WERI-Rb-1 (cell line): ENCODE data around the gene STRBP.

Experiments
- DNase-seq: peaks from one replicate; pipeline ENCODE4 v3.0.0-alpha.2; 2020
- H3K27ac ChIP-seq: fragments of 250-450 bp; sonication (Bioruptor Pico); 2 replicates; pipeline ENCODE4 v1.5.1; 2020; ENCODE audit warnings: mild to moderate bottlenecking, moderate library complexity
- H3K27me3 ChIP-seq: fragments of 250-450 bp; sonication (Bioruptor Pico); 2 replicates; pipeline ENCODE4 v1.5.1; 2021; ENCODE audit warnings: mild to moderate bottlenecking, low read depth, moderate library complexity; ENCODE audit not compliant: insufficient read depth, severe bottlenecking
- H3K36me3 ChIP-seq: fragments of 250-450 bp; sonication (Bioruptor Pico); 2 replicates; pipeline ENCODE4 v1.5.1; 2020; ENCODE audit warnings: mild to moderate bottlenecking, moderate library complexity
- H3K4me3 ChIP-seq: 2 replicates; pipeline ENCODE4 v1.5.1; 2011; ENCODE audit warnings: low read depth, mild to moderate bottlenecking, control low read depth, low read length
- H3K9me3 ChIP-seq: fragments of 250-450 bp; sonication (Bioruptor Pico); 2 replicates; pipeline ENCODE4 v1.5.1; 2021; ENCODE audit warnings: mild to moderate bottlenecking, moderate library complexity; ENCODE audit not compliant: severe bottlenecking
- TF ChIP-seq, protein P1 (sequence below): IDR thresholded peaks from 2 replicates; pipeline ENCODE4 v1.5.1; 2011; ENCODE audit warnings: low read depth, mild to moderate bottlenecking, control low read depth, inconsistent platforms, low read length

STRBP gene

DNA sequence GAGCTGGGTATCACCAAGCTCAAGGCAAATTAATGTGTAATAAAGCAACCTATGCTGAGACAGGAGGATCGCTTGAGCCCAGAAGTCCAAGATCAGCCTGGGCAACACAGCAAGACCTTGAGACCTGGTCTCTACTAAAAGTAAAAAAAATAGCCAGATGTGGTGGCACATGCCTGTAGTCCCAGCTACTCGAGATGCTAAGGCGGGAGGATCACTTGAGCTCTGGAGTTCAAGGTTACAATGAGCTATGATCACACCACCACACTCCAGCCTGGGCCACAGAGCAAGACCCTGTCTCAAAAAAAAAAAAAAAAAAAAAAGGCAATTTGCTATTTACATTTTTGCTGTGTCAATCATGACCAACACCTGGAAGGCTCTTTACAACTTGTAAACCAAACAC, 5.2 kb downstream of the STRBP start:
- TF ChIP-seq, protein P1, sequence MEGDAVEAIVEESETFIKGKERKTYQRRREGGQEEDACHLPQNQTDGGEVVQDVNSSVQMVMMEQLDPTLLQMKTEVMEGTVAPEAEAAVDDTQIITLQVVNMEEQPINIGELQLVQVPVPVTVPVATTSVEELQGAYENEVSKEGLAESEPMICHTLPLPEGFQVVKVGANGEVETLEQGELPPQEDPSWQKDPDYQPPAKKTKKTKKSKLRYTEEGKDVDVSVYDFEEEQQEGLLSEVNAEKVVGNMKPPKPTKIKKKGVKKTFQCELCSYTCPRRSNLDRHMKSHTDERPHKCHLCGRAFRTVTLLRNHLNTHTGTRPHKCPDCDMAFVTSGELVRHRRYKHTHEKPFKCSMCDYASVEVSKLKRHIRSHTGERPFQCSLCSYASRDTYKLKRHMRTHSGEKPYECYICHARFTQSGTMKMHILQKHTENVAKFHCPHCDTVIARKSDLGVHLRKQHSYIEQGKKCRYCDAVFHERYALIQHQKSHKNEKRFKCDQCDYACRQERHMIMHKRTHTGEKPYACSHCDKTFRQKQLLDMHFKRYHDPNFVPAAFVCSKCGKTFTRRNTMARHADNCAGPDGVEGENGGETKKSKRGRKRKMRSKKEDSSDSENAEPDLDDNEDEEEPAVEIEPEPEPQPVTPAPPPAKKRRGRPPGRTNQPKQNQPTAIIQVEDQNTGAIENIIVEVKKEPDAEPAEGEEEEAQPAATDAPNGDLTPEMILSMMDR = no peak
- DNase-seq = no peak
- Histone ChIP-seq H3K9me3 (no peaks in the 10 kb centered on the region), H3K27ac (no peak overlapping the region), H3K27me3 (no peaks in the 10 kb centered on the region), H3K36me3 (no peaks in the 10 kb centered on the region), H3K4me3 (no peak overlapping the region)

DNA sequence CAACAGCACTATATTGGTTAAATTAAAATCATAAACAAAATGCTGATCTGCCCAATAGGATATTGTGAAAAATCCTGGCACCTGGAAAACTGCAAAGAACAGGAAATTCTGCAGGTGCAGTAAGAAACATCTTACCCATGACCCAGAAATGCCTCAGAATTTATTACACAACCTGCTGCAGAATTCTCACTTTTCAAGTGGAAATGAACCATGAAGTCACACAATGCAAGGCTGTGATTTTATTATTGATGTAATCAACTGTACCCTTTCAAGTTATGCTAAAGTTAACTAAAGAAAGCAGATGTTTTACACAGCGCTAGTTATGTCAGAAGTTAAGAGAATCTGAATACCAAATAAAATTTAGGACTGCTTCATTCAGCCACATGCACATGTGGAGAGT, 6.0 kb downstream of the STRBP start:
- Histone ChIP-seq H3K4me3 (no peak overlapping the region), H3K36me3 (no peaks in the 10 kb centered on the region), H3K27ac (no peak overlapping the region), H3K27me3 (no peaks in the 10 kb centered on the region), H3K9me3 (no peaks in the 10 kb centered on the region)
- TF ChIP-seq, protein P1 = no peak
- no peak for DNase-seq

DNA sequence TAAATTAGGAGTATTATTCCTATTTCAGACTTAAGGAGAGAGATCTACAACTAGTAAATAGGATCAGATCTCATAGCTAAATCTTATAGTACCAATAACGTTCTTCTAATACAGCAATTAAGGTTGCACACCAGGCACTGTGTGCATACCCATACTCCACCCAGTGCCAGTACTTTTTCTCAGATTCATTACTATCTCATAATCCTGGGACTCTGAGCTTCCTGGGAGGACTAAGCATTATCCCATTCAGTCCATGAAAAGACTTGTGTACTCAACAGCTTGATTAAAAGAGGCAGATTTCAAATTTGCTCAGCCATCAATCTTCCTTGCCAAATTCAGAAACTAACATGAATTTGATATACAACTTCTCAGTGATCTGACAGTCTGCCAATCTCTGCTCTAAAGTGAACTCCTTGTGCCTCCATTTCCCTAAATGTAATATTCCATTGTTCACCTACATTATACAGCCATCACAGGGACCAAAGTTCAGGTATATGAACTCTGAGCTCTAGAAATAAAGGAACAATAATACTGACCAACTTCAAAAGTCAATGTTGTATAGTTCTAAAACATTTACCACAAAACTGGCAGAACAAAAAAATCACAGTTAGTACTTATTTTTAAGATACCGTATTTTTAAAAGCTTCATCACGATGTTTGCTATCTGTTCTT, 7.2 kb downstream of the STRBP start:
- H3K36me3 ChIP-seq = no peaks in the 10 kb centered on the region
- TF ChIP-seq, protein P1 = no peak
- H3K27ac ChIP-seq = no peak overlapping the region

DNA sequence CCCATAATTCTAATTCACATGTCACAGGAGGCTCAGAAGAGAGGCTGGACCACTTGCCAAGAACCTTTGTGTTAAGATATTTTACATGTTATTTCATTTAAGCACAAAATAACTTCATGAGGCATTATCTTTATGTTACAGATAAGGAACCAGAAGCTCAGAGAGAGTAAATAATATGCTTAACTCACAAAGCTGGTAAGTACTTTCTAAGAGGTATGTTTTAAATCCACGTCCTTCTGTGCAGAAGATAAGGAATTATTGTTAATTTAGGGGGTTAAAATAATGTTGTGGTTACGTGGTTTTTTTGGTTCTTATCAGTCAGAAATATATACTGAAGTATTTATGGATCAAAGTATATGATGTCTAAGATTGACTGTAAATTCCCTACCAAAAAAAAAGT, 8.0 kb downstream of the STRBP start:
- no peaks in the 10 kb centered on the region for H3K9me3 ChIP-seq
- H3K4me3 ChIP-seq = no peak overlapping the region
- no peak overlapping the region for H3K27ac ChIP-seq
- no peaks in the 10 kb centered on the region; the same call in 1 of the 2 replicates for H3K36me3 ChIP-seq
- TF ChIP-seq, protein P1 = no peak
- no peak for DNase-seq
- no peaks in the 10 kb centered on the region for H3K27me3 ChIP-seq

More for the DNA sequence above, 7.2 kb downstream of the STRBP start:
- Histone ChIP-seq H3K4me3 (no peak overlapping the region), H3K9me3 (no peaks in the 10 kb centered on the region), H3K27me3 (no peaks in the 10 kb centered on the region)
- no peak for DNase-seq

DNA sequence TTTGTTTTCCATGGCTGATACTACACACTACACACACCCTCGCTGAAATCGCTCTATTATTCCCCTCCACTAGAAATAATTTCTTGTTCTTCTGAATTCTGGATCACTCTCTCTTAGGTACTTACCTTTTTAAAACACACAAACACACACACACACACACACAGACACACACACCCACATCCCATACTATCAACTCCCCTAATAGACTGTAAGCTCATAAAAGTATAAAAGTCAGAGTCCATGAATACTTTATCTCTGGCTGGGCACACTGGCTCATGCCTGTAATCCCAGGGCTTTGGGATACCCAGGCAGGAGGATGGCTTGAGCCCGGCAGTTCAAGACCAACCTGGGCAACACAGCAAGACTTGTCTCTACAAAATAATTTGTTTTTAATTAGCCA, 11.1 kb downstream of the STRBP start:
- no peaks in the 10 kb centered on the region for H3K27me3 ChIP-seq
- H3K36me3 ChIP-seq = peaks cover 4% of the 10 kb centered on the region; the same call in 1 of the 2 replicates
- TF ChIP-seq, protein P1 = no peak
- H3K27ac ChIP-seq = no peak overlapping the region
- H3K4me3 ChIP-seq = no peak overlapping the region
- no peaks in the 10 kb centered on the region for H3K9me3 ChIP-seq
- no peak for DNase-seq

DNA sequence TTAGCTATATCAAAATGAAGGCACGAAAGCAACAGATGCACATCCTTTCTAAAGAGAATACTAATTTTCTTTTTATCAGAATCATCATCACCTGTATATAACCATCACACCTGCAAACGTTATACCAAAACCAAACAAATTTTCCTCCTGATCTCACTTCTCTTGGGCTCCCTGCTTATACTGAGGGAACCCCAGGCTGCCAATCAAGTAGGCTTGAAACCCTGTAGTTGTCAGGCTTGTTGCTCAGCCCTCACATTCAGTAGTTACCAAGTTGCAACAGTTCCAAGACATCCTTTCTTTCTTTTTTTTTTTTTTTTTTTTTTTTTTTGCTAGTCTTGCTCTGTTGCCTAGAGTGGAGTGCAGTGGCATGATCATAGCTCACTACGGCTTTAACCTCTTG, 12.7 kb downstream of the STRBP start:
- no peak overlapping the region for H3K27ac ChIP-seq
- no peak overlapping the region for H3K4me3 ChIP-seq

More for the DNA sequence above, 12.7 kb downstream of the STRBP start:
- TF ChIP-seq, protein P1 = no peak
- Histone ChIP-seq H3K36me3 (peaks cover 4% of the 10 kb centered on the region; the same call in 1 of the 2 replicates), H3K27me3 (no peaks in the 10 kb centered on the region), H3K9me3 (no peaks in the 10 kb centered on the region)
- DNase-seq = no peak
